HTERT RPE-1 (cell line): Measurements from ENCODE around the gene TMC1.

Experiments
- in situ Hi-C: fragments of 300-500 bp; cut with MboI; formaldehyde crosslinking; loops from 4 replicates; pipeline ENCODE4 v1.14.3; 2020; ENCODE audit warnings: low sequenced_read_pairs

The TMC1 gene

DNA sequence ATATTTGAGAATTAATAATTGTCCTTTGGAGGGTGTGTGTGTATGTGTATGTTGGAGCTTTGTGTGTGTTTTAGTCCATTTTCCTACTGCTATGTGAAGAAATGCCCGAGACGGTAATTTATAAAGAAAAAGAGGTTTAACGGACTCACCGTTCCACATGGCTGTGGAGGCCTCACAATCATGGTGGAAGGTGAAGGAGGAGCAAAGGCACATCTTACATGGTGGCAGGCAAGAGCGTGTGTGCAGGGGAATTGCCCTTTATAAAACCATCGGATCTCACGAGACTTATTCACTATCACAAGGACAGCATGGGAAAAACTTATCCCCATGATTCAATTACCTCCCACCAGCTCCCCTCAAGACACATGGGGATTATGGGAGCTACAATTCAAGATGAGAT, 44.1 kb downstream of the TMC1 start:
- in situ Hi-C loops = no loop called here

DNA sequence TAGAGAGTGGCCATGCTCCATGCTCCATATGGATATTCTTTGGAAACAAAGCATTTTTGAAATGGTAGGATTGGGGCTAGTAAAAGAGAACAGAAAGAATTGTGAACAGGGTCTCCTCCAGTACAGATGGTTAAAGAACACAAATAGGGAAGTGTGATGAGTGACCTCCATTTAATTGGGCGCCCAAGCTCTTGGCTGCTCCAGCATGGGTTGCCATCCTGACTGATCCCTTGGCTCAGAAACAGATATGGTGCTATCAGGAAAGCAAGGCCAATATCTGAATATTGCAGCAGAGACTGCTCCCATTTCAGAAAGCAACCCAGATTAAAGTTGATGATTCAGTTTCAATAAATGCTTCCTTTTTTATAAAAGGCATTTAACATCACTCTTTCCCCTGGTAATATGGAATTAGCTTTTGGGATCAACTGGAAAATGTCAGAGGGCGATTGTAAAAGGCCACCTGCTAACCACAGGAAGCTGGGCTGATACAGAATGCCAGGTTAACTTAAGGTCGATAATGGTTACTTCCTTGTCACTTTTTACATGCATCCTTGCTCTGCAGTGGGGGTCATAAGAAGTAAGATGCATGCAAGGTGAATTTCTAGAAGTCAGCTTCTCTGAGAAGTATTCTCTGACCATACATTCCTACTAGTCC, 52.9 kb downstream of the TMC1 start:
- in situ Hi-C loops = no loop called here

DNA sequence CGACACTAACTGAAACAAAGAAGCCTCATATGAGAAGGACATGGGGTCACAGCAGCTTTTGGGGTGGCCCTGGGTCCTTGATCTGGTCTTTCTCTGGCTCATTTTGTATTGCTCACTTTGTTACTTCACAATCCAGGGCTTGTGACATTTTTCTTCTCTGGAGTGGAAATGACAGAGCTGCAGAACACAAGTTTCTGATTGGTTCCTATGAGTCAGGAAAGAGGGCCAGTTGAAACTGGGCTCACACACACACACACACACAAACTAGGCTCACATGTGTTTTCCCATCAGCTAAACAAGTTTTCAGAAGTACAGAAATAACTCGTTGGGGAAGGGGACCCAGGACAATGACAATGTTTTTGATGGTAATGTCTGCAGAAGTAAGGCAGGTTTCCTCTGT, 54.3 kb downstream of the TMC1 start:
- in situ Hi-C loops = no loop called here

DNA sequence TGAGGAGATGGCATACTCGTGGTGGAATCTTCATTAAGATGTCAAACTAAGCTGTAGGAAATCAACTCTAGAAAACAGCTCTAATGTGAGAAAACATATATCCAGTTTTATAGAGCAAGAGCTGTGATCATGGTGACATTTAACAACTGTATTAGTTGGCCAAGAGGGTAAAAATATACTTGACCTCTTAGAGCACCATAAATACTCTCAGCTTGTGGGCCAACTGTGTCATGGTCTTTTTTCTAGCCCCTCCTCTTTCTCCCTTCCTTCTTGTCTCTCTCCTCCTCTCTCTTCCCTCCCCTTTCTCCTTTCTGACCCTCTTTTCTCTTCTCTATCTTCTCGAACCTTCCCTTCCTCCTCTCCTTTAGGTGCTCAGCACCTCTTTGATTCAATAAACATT, 54.7 kb downstream of the TMC1 start:
- in situ Hi-C loops = no loop called here

DNA sequence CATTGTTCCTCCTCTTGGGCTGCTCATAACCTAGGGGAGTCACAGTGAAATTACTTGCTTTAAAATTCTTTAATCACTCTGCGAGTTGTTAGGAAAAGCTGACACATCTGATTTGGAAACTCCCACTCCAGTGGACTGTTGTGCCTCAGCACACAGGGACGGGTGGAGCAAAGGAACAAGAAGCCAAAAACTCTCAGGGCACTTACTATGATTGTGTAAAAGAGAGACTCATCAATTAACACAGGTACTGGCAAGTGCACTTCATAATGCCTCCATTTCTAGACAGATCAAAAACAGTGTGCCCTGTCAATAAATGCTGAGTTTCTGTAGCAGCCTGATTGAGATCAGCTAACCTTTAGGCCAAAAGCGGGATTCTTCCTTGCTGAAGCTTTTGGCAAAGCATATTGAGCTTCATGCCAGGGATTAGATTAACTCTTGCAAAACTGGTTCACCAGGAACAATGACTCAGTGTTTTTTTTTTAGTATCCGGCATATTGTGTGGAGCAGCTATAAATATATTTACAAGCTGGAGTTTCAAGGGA, 55.9 kb downstream of the TMC1 start:
- in situ Hi-C loops = no loop called here

DNA sequence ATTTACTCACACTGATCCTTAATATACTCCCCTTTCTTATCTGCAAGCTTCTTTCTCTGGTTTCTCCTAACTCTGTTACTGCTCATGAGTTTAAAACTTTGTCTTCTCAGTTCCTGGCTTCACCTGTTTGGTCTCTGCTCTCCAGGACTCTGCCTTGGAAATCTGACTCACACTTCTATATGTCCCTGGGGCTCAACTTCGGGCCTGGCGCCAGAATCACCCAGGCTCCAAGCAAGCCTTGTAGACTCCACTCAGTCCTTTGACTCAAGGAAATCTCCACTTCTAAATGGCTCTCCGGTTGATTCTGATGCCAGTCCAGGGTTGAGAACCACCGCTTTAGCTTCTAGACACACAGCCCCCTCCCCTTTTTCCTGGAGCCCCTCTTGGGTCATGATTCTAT, 57.8 kb downstream of the TMC1 start:
- in situ Hi-C loops = no loop called here

DNA sequence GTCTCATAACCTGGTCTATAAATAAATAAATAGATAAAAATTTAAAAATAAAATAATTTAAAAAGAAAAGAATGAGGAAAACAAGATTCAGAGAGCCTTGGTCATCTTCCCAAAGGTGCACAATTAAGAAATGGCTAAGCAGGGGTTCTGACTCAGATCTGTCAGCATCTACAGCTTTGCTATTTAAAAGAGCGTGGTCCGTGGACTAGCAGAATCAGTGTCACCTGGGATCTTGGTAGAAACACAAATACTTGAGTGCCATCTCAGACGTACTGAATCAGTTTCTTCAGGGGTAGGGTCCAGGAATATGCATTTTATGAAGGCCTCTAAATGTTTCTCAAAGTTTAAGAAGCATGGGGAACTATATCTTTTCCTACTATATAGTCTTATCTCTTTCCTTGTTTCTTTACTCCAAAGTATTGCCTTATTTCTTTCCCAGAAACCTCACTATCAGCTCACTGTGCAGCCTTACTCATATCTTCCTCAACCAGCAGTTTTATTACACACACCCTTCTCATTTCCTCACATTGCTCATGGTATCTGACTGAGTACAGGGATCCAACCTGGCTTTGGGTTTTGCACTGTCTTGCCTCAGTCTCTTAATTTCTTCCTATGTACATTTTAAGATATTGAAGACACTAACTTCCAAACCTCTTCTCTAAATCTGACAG, 58.6 kb downstream of the TMC1 start:
- in situ Hi-C loops = no loop called here

DNA sequence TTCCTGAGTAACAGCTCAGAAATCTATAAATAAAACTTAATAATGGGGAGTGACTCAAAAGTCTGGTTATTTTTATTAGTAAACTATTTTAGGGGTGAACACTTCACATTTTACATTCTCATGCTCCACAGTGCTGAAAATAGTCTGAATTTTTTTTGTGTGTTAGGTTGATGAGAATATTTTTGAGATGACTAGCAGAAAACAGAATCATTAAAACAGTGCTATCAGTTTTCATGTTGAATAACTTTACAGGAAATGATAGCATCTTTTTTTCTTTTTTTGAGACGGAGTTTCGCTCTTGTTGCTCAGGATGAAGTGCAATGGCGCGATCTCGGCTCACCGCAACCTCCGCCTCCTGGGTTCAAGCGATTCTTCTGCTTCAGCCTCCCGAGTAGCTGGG, 60.3 kb downstream of the TMC1 start:
- in situ Hi-C loops = no loop called here

DNA sequence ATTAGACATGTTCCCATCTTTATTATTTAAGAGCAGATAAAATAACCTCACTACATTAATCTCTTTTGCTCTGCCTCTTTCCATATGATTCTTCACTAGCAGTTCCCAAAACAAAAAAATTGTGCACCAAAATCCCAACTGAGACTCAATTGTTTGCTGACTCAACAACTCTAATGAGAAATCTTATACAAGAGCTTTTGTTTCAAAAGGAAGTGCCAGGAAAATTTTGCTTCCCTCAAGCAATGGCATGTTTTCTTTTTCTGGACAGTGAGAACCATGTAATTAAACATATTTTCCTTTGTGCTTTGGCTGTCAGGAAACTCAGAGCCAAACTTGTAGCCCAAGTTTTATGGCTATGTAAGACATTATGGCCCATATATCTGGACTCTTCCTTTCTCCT, 62.0 kb downstream of the TMC1 start:
- in situ Hi-C loops = no loop called here

DNA sequence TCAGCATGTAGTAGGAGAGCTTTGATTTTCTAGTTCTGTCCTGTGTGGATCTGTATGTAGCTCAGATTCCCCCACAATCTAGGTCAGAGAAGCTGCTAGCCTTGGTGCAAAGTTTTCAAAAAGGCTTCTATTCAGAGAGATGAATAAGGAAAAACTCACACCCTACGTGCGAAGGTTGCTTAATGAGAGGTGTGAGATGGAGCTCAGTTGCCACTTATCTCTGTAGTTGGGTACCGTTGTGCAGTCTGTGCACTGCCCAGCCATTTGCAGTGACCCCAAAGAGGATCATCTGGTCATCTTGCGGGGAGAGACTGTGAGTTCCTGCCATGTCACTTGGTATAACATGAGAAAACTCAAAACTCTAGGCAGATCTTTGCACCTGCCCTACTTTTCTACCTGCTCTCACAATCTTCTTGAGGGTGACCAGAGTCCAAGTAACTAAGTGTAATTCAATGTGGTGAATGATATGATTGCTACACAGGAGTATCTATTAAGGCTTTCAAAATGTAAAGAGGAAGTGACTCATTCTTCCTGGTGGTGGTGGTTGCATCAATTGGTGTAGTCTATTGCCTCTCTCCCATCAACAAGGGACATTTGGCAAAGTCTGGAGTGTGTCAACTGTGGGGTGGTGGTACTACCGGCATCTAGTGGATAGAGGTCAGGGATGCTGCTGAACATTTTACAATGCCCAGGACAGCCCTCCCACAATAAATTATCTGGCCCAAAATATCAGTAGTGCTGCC, 65.2 kb downstream of the TMC1 start:
- in situ Hi-C loops = no loop called here

DNA sequence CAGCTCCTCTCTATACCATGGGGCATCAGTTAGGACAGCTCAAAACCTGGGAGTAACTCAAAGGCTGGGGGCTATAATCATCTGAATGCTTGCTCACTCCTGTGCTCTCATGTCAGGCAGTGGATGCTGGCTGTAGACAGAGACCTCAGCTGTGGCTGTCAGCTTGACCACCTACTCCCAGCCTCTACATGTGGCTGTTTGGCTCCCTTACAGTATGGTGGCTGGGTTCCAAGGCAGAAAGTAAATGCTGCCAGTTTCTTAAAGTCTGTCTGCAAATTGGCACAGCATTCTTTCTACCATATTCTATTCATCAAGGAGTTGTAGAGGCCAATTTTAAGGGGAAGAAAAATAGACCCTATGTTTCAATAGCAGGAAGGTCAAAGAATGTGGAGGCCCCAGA, 66.9 kb downstream of the TMC1 start:
- in situ Hi-C loops = no loop called here

DNA sequence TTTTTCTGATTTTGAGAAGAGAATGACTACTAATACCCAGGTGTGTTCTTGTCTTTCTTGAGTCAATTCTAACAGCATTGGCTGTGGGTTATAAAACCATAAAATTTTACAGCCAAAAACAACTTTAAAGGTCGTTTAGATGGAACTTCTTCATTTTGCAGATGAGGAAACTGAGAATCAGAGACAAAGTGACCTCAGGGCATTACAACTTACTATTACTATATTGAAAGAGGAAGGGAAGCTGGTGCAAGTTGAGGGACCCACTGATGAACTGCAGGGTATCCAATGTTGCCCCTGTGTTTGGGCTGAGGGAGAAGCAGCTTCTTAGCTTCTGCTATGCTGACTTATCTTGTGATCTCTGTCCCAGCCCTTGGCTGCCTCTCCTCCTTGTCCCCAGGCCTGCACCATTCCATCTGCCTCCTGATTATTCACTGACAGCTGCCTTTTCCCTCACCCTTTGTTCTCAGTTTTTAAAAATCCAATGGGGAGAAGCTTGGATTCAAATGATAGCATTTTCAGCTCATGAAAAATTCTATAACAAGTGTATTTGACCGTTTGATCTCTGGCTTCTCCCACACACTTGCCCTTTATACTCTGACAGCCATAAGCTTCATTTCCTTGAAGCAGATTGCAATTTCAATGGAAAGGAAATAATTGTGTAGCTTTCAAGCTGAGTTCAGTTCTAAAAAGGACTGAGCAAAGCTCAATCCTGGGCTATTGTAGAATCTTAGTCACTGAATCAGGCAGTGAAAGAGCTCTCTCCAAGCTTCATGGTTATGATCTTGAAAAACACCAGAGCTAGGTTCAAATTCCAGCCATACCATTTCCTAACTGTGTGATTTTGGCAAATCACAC, 68.5 kb downstream of the TMC1 start:
- in situ Hi-C loops = no loop called here

DNA sequence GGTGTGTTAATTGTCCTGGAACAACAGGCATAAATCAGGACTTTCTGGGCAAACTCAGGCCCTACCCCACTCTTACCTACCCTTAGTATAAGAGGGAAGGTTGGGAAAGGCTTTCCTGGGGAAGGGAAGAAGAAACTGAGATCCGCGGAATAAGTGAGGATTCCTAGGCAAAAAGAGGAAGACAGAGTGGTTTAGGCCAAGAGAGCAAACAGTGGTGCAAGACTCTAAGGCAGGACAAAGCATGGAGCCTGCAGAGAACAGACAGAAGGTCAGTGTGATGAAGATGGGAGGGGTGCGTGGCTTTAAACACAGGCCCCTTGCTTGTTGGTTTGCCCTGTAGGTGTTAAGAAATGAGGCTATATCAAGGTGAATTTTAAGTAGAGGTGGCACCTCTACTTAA, 69.4 kb downstream of the TMC1 start:
- in situ Hi-C loops = no loop called here

DNA sequence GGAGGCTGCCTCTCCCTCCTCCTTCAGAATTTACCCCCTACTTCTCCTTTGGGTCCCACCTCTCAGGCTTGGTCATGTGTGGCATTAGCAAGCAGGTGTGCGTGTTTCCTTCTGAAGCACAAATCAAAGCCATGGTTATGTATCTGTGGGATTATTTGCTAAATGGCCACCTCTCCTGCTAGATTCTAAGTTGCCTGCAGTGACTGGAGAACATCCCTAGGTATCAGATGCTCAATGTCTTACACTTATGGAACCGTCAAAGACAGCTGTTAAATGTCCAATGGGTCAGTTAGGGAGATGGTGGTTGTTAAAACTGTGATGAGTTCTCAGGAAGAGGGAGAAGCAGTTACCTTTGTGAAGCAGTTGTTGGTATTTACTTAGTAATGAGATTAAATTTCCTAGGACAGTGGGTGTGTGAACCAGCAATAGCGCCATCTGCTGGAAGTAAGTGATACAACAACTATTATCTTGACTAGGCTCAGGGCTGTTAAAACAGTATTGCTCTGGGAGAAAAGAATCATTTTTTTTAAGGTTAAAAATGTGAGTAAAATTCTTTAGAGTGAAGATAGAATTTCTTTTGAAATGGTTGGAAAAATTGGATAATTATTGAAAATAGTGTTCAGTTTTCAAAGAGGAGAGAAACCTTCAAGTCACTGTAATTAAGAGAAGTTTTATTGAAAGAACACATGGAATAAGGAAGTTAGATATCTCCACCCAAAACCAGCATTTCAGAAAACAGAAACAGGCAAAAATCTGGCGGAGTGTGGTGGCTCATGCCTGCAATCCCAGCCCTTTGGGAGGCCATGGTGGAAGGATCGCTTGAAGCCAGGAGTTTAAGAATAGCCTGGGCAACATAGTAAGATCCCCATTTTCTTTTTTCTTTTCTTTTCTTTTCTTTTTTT, 71.3 kb downstream of the TMC1 start:
- in situ Hi-C loops = no loop called here

DNA sequence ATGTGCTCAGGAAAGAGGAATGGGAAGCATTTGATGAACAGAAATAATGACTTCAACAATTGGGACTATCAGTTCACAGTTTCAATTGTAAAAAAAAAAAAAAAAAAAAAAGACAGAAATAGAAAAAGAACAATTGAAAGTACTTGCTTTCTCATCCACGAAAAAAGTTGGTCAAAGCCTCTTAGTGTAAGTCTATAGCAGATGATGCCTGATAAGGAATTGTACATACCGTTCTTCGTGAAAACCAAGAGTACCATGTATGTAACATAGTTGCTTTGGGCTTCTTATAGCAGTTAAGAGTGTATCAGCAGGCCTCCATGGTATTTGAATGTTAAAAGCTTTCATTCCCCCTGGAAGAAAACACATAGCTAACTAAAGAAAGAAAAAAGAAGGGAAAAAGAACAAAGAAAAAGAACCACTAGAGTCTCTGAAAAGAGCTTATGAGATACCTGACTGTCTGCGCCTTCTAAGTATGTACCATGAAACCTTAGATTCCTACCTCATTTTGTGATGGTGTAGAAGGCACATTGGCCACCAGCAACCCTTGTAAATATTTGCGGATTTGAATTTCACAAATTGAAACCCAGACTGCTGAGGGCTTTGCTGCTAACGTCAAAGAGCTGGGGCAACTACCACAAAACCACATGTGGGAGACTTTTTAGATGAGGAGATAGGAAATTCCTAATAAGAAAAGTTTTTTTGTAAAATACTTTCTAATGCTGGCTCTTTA, 75.2 kb downstream of the TMC1 start:
- in situ Hi-C loops = no loop called here

DNA sequence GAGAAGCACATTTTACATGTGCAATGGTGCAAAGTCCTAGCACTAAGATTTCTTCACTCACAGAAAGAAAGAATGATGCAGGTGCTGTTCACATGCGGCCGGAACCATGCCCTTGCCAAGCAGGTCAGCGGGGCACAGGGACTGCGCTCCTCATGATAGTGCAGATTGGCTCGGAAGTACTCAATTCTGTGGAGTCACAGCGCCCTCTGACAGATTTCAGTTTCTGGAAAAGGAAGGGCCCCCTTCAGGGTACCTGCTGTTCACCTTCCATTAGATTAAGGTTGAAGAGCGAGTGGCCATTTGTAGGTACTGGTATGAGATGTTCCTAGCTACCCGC, 75.7 kb downstream of the TMC1 start:
- in situ Hi-C loops = no loop called here

DNA sequence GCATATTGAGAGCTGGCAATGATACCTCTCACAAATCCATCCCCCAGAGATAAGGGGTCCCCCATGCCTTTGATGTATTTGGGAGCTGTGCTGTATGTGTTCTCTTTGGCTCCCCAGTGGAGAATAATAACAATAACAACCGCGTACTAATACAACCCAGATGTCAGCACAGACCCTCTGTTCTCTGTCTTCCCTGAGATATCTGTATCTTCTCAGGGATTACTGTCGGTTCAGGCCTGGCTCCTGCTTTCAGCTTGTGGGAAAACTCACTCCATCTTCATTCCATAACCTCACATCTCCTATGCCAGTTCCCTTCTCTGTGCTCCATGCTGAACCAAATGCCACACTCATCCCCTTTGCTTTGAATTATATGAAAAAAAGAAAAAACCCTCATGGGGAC, 76.2 kb downstream of the TMC1 start:
- in situ Hi-C loops = no loop called here

DNA sequence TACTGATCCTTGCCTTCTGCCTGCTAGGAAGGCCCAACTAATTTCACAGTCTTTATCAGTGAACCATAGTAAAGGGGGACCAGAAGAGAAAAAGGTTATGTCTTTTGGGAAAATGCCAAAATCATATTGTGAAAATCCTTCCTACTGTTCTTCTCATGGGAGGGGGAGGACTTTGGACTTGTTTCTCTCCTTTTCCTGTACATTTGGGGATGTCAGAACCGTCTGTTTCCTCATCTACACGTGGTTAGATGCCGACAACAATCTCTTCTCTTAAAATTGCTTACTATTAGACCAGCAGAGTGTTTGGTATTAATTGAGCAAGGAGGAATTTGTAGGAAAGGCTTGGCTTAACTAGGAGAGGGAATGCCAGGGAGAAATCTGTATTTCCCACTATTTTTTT, 77.2 kb downstream of the TMC1 start:
- in situ Hi-C loops = no loop called here

DNA sequence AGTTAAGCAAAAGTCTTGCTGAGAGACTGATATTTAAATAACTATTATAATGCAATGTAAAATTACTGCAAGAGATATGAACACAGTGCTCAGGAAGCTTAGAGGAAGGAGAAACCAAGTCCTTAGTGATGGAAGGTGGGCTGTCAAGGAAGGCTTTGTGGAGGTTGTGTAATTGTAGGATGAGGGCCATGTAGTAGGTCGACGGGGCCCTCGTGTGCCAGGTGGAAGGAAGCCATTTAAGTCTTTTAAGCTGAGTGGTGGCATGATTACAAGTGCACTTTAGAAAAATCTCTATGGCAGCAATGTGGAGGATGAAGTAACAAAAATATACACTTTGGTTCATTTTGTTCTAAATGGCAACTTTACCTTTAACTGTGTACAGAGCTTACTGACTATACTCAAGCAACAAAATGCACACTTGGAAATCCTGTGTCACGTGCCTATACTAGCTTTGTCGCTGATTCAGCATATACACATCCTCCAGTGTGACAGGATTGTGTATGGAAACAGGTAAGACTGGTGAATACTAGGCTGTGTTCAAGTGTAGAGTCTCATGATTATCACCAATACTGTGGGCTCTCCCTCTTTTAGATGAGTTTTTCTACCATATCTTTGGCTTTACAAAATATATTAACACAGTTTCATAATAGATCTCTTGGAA, 78.6 kb downstream of the TMC1 start:
- in situ Hi-C loops = no loop called here
